Adrenal gland (tissue), 12 donors: ENCODE measurements around the gene CLDND1. TPM values are rescaled to one million over a fixed set of nuclear protein-coding genes. Genes with fewer than 3 reads are reported as not detected.

Experiments used
- DNase-seq, 7 donors: peaks; one replicate each; pipeline ENCODE4 v3.0.0-alpha.2; 2019 to 2020
- H3K27ac ChIP-seq, 5 donors: fragments of 200-600 bp; sonication (generic) in 4 of 5; 1 replicate in 3 of 5; 2 replicates in 2 of 5; pipeline versions ENCODE4 v1.5.1 to v1.8.0; 2016 to 2020; ENCODE audit warnings: mild to moderate bottlenecking in 1 of 5
- H3K27me3 ChIP-seq: fragments of 200-600 bp; 2 replicates; pipeline ENCODE4 v1.8.0; 2021
- H3K36me3 ChIP-seq, 2 donors: fragments of 200-600 bp; replicated peaks in 1 of 2; 1 replicate in 1 of 2; 2 replicates in 1 of 2; pipeline versions ENCODE4 v1.5.1 to v1.8.0; 2018 to 2022
- H3K4me1 ChIP-seq, 2 donors: fragments of 200-600 bp; replicated peaks in 1 of 2; 1 replicate in 1 of 2; 2 replicates in 1 of 2; pipeline versions ENCODE4 v1.5.1 to v1.8.0; 2018 to 2021
- H3K4me3 ChIP-seq, 4 donors: fragments of 200-600 bp; sonication (generic) in 3 of 4; one replicate each; pipeline ENCODE4 v1.5.1; 2016 to 2018
- H3K9me3 ChIP-seq, 3 donors: fragments of 200-600 bp; sonication (generic) in 1 of 3; replicated peaks in 1 of 3; 1 replicate in 2 of 3; 2 replicates in 1 of 3; pipeline versions ENCODE4 v1.5.1 to v1.8.0; 2016 to 2021
- POLR2A ChIP-seq, 2 donors: fragments of 450-650 bp; IDR thresholded peaks; one replicate each; pipeline ENCODE4 v1.6.1; 2017; ENCODE audit warnings: antibody characterized with exemption in 2 of 2, mild to moderate bottlenecking in 2 of 2, moderate library complexity in 1 of 2
- WGBS, 4 donors: extraction: QIAGEN DNeasy Blood & Tissue Kit in 2 of 4; methylation state at CpG; one replicate each; pipeline versions ENCODE4 v1.1.5 to v1.1.7; 2013 to 2017; 5-methylcytosine and 5-hydroxymethylcytosine counted together
- intact Hi-C, 2 donors: fragments of 100-400 bp; cut with DNase I; formaldehyde crosslinking; loops; one replicate each; pipeline versions ENCODE4 v1.14.1 to v1.15.0; 2022 to 2023
- polyA plus RNA-seq, 3 donors: library from polyadenylated mRNA; stranded (reverse); fragments of 200-250 nt in 2 of 3; fragments of 350-450 nt in 1 of 3; fragmentation: Illumina TruSeq in 1 of 3; extraction: RNeasy Lipid Tissue Mini Kit (QIAGEN cat#74804) in 1 of 3; gene quantifications; one replicate each; pipeline ENCODE4 v1.2.3, GENCODE V29; 2013 to 2014
- total RNA-seq, 9 donors: library from RNA; depleted of rRNA in 4 of 9; stranded (reverse); fragments of >200 nt in 4 of 9; fragments of 120-200 nt in 1 of 9; fragmentation: NEBNext Ultra II Directional in 1 of 9; extraction: Animal tissue kit (Norgen Biotek cat#: 25700) in 1 of 9; gene quantifications; one replicate each; pipeline versions ENCODE4 v1.1.0 to v1.2.4, GENCODE V29; 2013 to 2023
- TF ChIP-seq, protein P1 (sequence below), 6 experiments: fragments of 450-650 bp in 4 of 6; fragments of 200-600 bp in 2 of 6; sonication (generic) in 1 of 6; IDR thresholded peaks; 1 replicate in 5 of 6; 2 replicates in 1 of 6; pipeline versions ENCODE4 v1.5.1 to v1.8.0; 2016 to 2021; ENCODE audit warnings: antibody characterized with exemption in 6 of 6, mild to moderate bottlenecking in 2 of 6, moderate library complexity in 1 of 6
- donor health status: healthy with polysubstance abuse.
- donor health status: Bipolar disorder and iron deficiency.
- donor health status: DM: yes; HTN: yes; CAD: no.
- donor health status: DM: no; HTN: no; CAD: no.
- donor health status: DM: no; HTN: no; CAD: no.
- donor health status: DM: yes; HTN: yes; CAD: no.

CLDND1 gene
- total and polyA plus RNA-seq, 12 donors, result 45.3 to 112 (median 65.2) TPM

DNA sequence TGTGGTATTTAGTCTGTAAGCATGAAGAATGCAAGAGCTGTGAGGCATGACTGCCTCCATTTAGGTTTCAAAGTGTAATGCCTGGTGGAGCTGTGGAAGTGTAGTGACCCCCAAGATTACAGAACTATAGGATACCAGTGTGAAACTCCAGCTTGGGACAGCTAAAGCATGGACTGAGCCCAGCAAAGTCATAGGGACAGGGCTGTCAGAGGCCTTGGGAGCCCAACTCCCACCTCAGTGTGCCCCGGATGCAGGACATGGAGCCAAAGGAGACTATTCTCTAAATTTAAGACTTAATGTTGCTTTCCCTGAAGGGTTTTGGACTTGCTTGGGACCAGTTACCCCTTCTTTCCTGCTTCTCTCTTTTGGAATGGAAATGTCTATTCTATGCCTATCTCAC, 19.9 kb upstream of the CLDND1 start:
- intact Hi-C loops, result no loop called here
- WGBS, 4 donors, result 77 to 91% (median 88%) methylated on average over 1 of the region's 1 CpG
- peaks cover 3% of the 10 kb centered on the region for H3K27me3 ChIP-seq
- H3K4me3 ChIP-seq, result no peak overlapping the region
- H3K27ac ChIP-seq, result no peak overlapping the region
- no peaks in the 10 kb centered on the region for H3K4me1 ChIP-seq
- TF ChIP-seq, protein P1, sequence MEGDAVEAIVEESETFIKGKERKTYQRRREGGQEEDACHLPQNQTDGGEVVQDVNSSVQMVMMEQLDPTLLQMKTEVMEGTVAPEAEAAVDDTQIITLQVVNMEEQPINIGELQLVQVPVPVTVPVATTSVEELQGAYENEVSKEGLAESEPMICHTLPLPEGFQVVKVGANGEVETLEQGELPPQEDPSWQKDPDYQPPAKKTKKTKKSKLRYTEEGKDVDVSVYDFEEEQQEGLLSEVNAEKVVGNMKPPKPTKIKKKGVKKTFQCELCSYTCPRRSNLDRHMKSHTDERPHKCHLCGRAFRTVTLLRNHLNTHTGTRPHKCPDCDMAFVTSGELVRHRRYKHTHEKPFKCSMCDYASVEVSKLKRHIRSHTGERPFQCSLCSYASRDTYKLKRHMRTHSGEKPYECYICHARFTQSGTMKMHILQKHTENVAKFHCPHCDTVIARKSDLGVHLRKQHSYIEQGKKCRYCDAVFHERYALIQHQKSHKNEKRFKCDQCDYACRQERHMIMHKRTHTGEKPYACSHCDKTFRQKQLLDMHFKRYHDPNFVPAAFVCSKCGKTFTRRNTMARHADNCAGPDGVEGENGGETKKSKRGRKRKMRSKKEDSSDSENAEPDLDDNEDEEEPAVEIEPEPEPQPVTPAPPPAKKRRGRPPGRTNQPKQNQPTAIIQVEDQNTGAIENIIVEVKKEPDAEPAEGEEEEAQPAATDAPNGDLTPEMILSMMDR (IDR thresholded peaks at IDR 0.05), result no peak
- no peak for TF ChIP-seq POLR2A (IDR thresholded peaks at IDR 0.05)
- no peaks in the 10 kb centered on the region for H3K9me3 ChIP-seq
- H3K36me3 ChIP-seq, result no peaks in the 10 kb centered on the region
- DNase-seq, result no peak

DNA sequence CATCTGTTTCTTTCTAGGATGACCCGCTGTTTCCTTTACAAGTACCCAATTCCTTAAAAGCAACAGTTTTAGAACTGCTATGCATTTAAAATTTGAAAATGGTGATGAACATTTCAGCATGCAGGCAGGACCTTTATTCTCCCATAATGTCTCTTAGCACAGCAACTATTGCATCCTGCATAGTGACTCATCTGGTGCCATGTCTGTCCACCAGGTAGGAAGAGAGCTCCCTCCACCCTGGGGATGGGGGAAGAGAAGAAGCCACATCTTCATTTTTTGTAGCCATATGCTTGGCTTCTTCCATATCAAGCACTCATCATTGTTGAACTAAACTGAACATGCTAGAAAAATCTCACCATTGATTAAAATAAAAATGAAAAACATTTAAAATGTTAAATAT, 19.0 kb upstream of the CLDND1 start:
- H3K4me1 ChIP-seq, result no peaks in the 10 kb centered on the region
- no peak overlapping the region for H3K27ac ChIP-seq
- no peak overlapping the region for H3K4me3 ChIP-seq
- no peaks in the 10 kb centered on the region for H3K36me3 ChIP-seq
- H3K9me3 ChIP-seq, result no peaks in the 10 kb centered on the region
- no peak for DNase-seq
- intact Hi-C loops, result no loop called here
- TF ChIP-seq POLR2A (IDR thresholded peaks at IDR 0.05), result no peak
- TF ChIP-seq, protein P1 (IDR thresholded peaks at IDR 0.05), result no peak
- WGBS, 4 donors, result 85 to 91% (median 87%) methylated on average over 1 of the region's 1 CpG
- H3K27me3 ChIP-seq, result peaks cover 3% of the 10 kb centered on the region

DNA sequence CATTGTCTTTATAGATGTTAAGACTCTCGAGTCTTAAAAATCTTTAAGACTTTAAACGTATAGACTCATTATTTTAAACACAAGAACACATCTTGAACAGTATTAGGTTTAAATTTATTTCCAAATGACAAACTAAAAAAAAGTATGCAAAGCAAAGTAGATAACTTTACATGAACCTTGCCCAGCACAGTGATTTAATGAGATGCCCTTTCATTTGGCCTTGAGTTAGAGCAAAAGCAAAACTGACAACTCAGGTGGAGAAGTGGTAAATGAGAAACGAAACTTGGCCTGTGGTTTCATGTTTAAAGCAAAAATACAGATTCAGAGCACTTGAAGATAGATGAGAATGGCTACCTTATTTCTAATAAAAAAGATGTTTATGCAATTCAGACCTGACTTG, 17.6 kb upstream of the CLDND1 start:
- DNase-seq, result no peak
- intact Hi-C loops, result no loop called here
- H3K27me3 ChIP-seq, result peaks cover 3% of the 10 kb centered on the region
- H3K4me3 ChIP-seq, result no peak overlapping the region
- no peaks in the 10 kb centered on the region for H3K9me3 ChIP-seq
- no peak for TF ChIP-seq POLR2A (IDR thresholded peaks at IDR 0.05)
- TF ChIP-seq, protein P1 (IDR thresholded peaks at IDR 0.05), result no peak
- H3K27ac ChIP-seq, result no peak overlapping the region
- WGBS, 4 donors, result 34 to 48% (median 44%) methylated on average over 3 of the region's 3 CpGs
- no peaks in the 10 kb centered on the region for H3K36me3 ChIP-seq
- H3K4me1 ChIP-seq, result no peaks in the 10 kb centered on the region

DNA sequence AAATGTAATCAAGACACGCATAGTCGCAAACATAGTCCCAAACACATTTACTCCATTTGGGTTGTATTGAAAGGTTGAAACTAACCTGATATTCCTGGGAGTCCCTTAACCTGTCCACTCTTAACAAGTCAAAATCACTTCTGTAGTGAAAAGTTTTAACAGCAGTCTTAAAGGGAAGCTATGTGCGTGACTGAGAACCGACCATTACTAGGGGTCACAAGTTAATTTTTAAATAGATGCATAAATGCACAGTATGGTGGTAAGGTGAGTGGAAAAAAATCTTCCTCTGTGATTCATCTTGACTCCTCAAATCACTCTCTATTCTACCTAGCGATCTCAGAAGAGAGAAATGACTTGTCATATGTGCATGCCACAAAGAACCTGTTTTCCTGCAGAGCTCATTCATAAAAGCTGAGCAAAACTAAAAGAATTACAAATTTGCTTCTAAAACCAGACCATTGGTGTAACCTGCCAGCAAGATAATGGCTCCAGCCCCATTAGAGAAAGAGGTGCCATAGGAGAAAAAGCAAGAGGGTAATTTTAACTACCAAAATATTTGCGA, 13.8 kb upstream of the CLDND1 start:
- Histone ChIP-seq H3K4me3 (no peak overlapping the region), H3K27me3 (no peaks in the 10 kb centered on the region), H3K4me1 (no peaks in the 10 kb centered on the region), H3K9me3 (no peaks in the 10 kb centered on the region), H3K27ac (no peak overlapping the region), H3K36me3 (no peaks in the 10 kb centered on the region)
- intact Hi-C loops, result no loop called here
- TF ChIP-seq, protein P1 (IDR thresholded peaks at IDR 0.05), result no peak
- no peak for TF ChIP-seq POLR2A (IDR thresholded peaks at IDR 0.05)
- 87 to 91% (median 90%) methylated on average over 6 of the region's 6 CpGs for WGBS, 4 donors
- DNase-seq, result no peak
